ENCODE measurements around the gene IL1RAPL2.

The IL1RAPL2 gene

DNA sequence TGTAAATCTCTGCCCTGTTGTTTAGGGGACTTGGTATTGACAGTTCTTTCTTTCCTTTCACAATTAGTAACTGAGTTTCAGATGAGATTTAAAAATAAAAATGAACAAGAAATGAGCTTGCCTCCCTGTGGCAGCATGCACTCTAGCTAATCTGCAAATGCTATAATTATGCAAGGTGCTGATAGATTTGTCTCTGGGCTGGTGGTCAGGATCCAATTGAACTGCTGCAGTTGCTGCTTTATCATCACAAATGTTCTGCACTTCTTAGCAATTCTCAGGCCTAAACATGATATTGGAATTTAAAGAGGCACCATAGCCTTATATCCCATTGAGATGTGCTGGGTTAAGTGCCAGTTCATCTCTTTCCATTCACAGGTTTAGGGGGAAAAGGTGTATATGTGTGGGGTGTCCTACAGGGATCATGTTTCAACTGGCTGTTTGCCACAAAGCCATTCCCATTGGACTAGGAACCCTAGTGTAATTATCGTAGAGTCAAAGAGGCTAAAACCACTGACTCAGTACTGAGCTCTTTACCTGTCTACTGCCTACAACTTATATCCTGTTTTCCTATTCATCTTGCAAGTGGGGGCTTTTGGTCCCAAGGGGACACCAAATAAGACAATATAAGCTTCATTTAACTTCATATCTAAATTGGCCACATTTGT lies 914.8 kb downstream of the IL1RAPL2 start:
- no peak for DNase-seq

DNA sequence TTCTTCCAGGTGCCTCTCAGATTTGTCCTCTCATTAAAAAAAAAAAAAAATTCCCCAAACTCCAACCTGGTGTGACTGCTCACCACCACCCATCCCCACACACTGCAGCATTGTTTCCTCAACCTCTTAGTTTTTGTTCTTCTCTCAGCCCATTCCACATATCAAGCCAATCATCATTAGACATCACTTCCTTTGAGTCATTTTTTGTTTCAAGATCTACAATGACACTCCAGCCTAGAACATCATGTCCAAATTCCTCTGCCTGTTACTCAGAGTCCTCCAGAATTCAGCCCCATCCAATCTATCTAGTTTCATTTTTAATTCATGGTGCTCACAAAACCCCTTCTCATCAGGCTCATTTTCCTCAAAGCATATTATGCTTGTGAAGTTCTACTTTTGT lies 917.0 kb downstream of the IL1RAPL2 start:
- DNase-seq = no peak

DNA sequence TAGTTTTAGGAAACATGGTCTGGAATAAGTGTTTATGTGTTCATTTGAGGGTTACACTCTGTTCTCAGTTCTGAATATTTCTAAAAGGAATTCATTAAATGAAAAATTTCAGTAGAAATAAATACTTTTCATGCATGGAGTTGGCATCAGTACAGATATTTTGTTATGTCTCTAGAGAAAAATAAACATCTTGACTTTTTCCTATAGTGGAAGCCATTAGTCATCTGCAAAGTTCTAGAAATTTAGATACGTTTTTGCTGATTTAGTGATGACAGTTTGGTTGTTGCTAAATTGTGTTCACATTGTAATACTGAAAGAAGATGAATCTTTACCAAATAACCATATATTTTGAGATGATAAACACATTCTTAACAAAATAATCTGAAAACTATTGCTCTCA lies 922.7 kb downstream of the IL1RAPL2 start:
- DNase-seq = no peak

DNA sequence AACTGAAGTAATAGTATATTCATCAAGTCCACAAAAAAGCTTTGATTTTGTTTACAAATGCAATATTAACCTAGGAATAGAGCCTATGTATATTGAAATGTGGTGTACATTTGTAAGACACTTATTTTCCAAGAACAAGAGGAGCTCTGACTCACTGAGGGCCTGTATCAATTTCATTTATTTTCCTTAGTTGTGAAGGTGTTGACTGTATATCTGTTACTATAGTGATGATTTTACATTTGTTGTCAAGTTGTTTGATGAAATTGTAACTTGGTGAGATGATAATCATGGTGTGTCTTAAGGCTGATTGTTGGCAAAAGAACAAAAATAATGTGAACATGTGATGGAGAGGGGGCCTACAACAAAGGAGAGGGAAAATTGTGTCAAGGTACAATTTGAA lies 929.4 kb downstream of the IL1RAPL2 start:
- no peak for DNase-seq

DNA sequence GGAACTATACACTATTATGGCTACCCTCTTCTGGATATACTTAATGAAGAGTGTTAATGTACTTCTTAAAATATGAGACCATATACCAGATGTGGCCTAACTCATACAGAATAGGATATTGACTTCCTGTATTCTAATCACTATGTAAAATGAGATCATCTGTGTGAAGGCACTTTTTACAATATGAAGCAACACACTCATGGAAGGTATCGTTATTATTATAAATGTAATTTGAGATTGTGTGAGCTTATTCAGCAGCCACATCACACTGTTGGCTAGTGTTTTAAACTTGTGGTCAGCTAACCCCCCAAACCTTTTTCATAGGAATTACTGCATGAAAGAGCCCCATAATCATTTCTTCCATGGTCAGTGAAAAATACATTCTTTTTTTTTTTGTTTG lies 936.3 kb downstream of the IL1RAPL2 start:
- no peak for DNase-seq

DNA sequence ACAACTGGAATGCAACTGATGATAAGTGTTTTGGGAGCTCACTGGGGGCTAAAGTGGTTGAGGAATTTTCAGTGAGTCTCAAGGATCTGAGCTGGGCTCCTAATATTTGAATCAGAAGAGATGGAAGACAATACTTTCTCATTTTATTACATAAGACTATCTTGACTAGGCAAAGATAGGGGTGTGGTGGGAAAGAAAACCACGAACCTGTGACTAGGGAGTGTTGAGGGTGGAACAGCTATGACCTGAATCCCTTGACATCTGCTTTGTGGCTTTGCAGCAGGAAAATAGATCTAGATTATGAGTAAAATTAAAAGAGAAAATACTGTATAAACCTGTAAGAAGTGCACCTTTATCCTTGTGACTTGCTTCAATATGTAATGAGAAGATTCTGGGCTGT lies 949.6 kb downstream of the IL1RAPL2 start:
- no peak for DNase-seq

DNA sequence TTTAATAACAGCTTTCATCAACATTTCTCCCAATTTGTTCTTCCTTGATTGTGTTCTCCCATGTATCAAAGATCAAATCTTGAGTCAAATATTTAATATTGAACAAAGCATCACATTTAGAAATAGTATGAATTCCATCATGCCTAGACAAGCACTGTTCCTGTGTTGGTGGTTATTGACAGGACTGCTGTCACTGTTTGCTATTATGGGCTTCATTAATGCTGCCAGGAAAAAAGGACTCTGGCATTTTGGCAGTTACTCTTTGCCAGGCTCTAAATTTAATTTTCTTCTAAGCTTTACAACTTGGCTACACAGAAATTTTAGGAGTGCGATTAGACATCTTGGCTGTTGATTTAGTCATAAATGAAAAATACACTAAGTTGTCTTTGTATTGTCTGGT lies 960.4 kb downstream of the IL1RAPL2 start:
- DNase-seq = no peak

DNA sequence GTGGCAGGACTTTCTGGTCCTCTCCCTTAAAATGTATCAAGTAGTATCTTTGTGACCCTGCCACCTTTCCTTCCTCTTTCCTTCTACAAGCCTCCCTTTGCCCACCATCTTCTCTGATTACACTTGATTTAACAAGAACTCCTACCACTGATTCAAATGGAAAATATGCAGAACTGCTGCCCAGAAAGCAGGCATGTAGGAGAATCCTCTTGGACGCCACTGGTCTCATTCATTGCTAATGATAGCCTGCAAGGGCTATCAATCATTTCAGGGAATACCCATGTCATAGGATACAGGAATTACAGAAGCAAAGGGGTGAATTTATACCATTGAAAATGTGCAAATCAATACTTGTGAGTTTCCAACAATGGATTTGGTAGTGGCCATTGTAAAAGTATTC lies 961.8 kb downstream of the IL1RAPL2 start:
- DNase-seq = no peak

DNA sequence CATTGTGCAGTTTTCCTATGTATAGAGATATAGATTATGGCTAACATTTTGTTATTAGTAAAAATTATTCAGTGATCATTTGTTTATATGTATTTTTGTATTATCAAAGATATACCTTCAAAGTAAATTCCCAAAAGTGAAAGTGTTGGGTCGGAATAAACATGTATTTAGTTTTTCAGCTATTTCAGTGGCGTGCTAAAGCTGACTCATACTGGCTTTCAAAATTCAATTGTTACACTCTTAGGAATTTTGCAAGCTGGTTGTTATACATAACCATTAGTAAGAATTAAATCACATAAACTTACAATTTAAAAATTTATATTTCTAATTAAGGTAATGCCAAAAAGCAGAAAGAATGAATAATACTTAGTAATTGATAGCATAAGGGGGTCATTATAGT lies 968.0 kb downstream of the IL1RAPL2 start:
- DNase-seq = no peak

DNA sequence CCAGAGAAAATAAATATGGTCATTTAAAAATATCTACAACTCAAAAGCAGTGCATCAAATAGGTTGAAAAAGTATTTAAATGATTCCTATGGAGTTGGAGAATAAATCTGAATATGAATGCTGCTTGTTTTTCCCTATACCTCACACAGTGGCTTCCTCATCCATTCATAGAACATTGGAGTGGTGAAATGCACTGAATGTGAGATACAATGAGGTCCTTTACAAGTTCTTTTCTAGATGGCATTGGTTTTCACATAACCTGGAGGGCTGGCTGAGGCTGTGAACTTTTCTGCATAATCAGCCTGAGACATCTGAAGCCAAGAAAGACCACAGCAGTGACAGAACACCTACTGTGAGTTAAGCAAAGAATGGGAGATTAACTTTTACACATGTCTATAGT lies 977.3 kb downstream of the IL1RAPL2 start:
- DNase-seq = no peak

DNA sequence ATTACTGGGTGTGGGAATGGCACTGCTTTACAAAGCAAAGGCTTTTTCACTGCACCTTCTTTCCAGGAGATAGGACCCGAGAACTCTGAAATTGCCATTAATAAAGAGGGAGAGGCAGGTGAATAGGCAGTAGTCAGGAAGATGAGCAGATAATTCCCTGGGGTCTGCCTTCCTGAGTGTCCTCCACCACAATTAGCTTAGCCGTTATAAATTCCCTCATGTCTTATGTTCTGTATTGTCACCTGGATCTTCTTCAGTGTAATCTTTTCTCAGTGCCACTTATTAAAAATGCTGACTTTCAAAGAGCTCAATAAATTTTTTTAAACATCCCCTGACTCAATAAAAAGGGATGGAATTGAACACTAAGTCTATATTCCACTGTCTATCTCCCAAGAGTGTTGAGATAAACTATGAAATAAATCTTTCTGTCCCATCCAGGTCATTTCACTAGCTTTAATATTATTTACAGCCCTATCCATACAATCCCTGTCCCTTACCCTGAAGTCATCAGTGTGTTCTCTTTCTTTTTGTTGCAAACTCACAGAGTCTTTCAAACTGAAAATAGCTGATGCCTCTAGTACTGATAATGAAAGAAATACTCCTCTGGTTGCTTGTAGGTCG lies 984.2 kb downstream of the IL1RAPL2 start:
- DNase-seq = no peak

DNA sequence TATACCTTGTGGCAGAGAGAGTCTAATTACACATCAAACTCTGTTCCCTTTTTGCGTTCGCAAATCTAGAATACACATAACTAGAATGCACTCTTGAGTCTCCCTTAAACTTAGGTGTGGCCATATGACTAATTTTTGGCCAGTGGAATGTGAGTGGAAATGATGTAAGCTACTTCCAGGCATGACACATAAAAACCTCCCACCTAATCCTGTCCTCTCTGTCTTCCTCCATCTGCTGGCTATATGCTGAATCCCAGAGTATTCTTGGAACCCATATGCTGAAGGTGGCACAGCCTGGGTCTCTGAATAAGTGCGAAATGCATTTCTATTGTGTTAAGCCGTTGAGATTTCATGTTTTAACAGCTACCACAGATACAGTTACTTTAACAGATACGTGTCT lies 986.4 kb downstream of the IL1RAPL2 start:
- no peak for DNase-seq

DNA sequence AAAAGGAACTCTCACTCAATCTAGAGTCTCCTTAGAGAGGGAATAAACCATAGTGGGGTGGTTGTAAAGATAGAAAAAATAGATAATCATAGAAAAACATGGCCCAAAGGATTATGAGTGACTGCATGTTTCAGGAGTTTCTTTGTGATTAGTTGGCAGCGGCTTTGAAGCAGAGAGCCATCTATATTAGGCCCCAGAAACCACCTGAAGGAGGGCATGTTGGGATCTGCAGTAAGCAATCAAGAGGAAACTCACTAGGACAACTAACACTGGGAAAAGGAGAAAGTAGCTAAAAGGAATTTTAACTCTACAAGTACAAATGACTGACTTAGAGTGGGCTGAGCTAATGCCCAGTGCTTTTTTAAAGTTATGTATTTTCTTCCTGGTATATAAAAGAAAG lies 987.1 kb downstream of the IL1RAPL2 start:
- no peak for DNase-seq

DNA sequence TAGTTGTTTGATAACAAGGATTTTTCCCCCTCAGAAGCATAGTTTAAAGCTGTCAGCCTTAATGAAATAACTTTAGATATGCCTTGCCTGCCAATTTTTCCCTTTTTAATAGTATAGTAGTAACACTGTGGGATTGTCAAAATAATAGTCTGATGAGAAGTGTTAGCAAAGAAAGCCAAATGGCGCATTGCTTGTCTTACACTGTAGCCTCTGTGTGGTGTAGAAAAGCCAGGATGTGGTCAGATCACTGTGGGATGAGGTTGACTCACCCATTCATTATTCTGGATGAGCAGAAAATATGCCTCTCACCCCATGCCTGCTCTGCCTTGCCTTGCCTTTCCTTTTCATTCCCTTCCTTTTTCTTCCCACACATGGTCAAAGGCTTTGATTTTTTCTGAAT lies 998.5 kb downstream of the IL1RAPL2 start:
- DNase-seq = no peak

DNA sequence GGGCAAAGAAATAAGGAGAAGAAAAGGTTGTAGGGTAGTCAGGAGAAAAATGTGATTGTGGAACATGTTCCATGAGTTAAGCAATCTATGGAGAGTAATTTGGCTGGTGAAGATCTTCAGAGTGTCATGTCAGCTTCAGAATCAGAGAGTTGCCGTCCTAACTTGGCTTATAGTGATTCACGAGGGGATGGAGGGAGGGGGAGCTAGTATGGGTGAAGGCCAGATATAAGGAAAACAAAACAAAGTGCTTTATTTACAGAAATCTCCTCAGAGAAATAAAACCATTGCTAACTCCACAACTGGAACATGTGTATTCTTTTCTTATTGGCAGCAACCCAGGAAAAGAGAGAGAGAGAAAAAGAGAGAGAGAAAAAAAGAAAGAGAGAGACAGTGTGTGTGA lies 999.9 kb downstream of the IL1RAPL2 start:
- no peak for DNase-seq

DNA sequence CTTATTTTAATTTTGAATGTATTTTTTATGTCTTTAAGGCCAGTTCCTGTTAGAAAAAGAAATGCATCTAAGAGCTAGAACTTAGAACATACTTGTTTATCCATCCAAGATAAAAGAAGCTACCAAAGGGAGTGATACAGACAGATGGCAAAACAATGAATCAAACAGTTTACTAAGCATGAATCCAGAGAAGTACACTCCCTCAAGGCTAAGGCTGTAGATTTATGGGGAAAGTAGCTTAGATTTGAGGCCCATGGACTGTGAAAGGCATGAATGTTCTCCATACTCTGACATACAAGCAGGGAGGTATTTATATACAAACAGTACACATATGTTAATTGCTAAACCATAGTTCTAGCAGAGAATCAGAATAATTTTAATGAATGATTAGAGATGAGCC lies 1001.1 kb downstream of the IL1RAPL2 start:
- DNase-seq = no peak

DNA sequence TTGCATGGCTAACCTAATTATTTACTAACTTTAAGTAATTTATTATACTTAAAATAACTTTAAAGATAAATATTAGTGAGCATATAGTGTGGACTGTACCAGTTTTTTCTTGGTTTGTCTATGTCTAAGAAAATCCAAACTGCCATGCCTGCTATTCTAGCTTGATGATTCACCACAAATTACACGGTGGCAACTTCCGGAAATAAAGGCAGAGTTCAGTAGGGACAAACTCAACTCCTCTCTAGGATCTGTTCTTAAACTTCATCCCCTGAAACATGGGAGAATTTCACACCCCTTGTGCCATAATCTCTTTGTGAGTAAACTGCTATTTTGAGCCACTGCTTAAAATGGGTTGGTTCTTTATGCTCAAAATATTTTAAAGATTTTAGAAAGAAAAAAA lies 1042.7 kb downstream of the IL1RAPL2 start:
- no peak for DNase-seq

DNA sequence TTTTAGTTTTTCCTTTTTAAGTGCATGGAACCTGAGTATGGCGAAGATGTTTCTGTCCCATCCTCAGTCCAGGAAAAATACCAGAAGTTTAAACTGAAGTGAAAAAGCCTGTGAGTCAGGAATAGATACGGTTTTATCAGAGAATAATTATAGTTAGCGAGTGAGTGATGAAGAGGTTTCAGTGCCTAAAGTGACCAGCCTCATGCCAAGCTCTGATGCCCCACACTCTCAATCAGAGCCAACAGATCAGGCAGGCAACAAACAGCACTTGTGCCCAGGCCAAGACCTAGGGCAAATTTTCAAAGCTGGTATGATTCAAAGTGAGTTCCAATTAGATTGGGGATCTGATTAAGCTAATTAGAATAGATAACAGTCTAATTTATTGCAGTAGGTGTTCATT lies 1043.5 kb downstream of the IL1RAPL2 start:
- no peak for DNase-seq

DNA sequence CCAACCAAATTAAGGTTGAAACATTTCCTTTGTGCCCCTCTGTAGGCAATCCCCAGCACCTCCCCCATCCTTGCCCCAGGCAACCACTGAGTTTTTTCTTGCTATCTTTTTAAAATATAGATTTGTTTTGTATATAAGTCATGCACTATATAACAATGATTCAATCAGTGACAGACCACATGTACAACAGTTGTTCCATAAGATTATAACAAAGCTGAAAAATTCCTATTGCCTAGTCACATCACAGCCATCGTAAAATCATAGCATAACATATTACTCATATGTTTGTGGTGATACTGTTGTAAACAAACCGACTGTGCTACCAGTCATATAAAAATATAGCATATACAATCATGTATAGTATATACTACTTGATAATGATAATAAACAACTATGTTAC lies 1044.4 kb downstream of the IL1RAPL2 start:
- no peak for DNase-seq

DNA sequence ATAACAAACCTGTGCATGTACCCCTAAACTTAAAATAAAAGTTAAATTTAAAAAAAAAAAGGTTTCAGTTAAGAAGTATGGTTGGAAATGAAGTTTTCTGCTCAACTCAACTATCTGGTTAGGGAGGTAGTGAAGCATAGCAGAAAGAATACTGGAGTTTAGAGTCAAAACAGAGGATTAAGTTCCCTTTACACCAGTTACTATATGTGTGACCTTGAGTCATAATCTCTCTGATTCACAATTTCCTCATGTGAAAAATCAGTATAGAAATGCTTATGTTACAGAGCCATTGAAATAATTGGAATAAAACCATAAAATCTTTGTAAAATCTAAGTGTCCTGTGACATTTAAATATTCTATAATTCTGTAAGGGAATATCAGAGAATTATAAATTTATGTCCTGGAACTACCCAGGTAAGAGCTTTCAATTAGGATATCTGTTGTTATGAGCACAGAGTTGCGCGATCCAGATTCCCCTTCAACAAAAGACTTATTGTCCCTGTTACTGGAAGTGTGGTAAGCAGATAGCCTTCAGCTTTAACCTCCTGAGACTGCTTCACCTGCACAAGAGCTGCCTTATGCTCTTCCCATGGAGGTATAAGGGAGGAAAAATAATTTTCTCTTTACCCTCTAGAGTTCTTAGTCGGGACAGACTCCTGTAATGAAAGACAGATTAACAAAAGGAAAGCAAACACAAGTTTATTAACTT lies 1052.5 kb downstream of the IL1RAPL2 start:
- no peak for DNase-seq

DNA sequence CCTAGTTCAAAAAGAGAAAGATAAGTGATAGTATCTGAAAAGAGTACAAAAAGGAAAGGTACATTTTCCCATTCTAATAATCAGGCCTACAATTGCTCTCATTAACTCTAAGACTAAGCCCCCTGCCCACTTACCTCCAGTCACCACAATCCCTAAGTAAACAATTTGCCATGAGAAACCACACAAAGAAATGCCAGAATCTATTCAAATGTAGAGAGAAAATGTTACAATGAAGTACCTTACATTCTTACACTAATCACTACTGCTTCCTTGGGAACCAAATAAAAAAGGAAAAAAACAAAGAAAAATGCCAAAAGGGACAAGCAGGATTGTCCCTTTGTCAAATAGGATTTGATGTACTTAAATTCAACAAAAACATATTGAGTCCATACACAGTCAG lies 1068.2 kb downstream of the IL1RAPL2 start:
- no peak for DNase-seq

DNA sequence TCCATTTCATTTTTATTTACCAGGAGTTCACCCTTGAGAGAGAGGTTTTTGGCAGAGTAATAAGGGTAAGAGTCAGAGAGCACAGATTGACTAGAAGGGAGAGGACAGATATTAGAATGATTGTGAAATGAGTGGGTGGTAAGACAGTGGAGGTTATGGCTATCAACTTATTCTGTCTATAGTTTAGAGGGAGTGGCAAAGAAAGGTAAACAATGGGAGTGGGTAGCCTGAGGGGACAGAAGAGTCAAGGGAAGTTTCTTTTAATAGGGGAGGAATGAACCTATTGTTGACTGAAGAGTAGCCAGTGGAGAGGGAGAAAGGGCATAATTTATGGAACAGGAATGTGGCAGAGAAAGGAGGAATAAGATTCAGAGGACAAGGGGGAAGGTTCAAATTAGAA lies 1069.8 kb downstream of the IL1RAPL2 start:
- no peak for DNase-seq

DNA sequence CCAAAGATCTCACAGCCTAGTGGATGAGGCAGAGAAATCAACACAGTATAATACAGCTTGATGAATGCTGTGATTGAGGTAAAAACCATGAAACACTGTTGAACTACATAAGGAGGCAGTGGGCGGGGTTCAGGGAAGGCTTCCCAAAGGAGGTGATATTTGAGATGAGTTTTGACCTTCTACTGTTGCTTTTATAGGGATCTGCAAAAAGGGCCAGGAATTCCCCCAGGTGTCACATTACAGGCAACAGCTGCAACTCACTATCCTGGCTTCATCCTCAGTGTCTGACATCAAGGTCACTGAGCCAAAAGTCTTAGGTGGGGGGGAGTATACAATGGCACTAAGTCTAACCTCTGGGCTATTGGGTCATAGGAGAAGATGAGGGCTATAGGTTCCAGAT lies 1070.7 kb downstream of the IL1RAPL2 start:
- DNase-seq = no peak

DNA sequence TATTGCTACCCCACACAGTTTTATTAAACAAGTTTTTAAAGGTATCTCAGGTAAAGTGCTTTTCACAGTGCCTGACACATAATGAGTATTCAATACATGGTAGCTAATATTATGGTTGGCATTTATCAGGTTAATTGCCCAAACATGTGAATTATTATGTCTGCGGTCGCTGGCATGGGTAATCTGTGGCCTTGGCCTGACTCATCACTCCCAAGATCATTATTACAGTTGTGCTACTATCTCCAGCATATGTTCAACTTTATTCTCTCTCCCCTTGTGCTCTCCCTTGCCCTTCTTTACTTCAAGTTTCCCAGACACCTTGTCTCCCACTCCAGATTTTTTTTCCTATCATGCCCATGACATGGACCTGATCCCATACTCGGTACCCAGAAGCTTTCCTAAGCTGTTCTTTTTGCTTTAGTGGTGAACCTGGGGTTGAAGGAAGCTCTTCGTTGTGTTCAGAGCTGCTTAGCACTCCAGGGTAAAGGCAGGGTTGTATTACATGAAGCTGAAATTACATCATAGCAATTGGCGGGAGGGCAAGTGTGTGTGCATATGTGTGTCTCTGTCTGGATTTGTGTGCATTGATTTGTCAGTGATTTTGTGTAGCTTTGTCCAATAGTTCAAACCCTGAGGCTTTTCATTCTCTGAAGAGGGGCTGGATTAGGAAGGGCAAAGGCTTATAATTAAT lies 1079.8 kb downstream of the IL1RAPL2 start:
- no peak for DNase-seq

Data from KG1 (cell line).